K562 (cell line): ENCODE results near the gene SIAE. TPM values are rescaled to one million over a fixed set of nuclear protein-coding genes. Genes with fewer than 3 reads are reported as not detected.

Experiments used
- CEBPG ChIP-seq, 3 experiments: fragments of 200-800 bp in 1 of 3; sonication (Bioruptor generic) in 1 of 3; sonication (generic) in 1 of 3; formaldehyde crosslinking in 1 of 3; IDR thresholded peaks in 2 of 3; conservative IDR thresholded peaks in 1 of 3; 2 replicates each; pipeline versions ENCODE4 v1.6.1 to v1.8.0; 2016 to 2022; ENCODE audit warnings: missing compliant biosample characterization in 2 of 3, missing genetic modification characterization in 2 of 3, mild to moderate bottlenecking in 1 of 3, missing genetic modification reagents in 1 of 3
- ELF1 ChIP-seq: fragments of 200-800 bp; sonication (Bioruptor generic); IDR thresholded peaks from 2 replicates; pipeline ENCODE4 v1.6.1; 2016; ENCODE audit warnings: missing genetic modification characterization, missing compliant biosample characterization
- NEUROD1 ChIP-seq: fragments of 150-350 bp; IDR thresholded peaks from 2 replicates; pipeline ENCODE4 v1.6.1; 2014; ENCODE audit warnings: borderline replicate concordance, low read length, low read depth; ENCODE audit not compliant: partially characterized antibody
- RBM14 ChIP-seq: fragments of 200-400 bp; formaldehyde crosslinking; IDR thresholded peaks from 2 replicates; pipeline ENCODE4 v1.6.1; 2018; ENCODE audit warnings: low read depth, mild to moderate bottlenecking, low read length, moderate library complexity, borderline replicate concordance; ENCODE audit not compliant: insufficient read depth
- polyA plus RNA-seq, 8 experiments: library from polyadenylated mRNA; depleted of rRNA in 4 of 8; stranded (reverse) in 5 of 8; unstranded in 3 of 8; fragments of >200 nt; fragmentation: Nextera tagmentation in 2 of 8; fragmentation: Illumina TruSeq in 1 of 8; extraction: Ambion mirVana in 2 of 8; extraction: Trizol in 1 of 8; gene quantifications; 2 replicates each; pipeline versions ENCODE4 v1.2.1 to v1.2.3, GENCODE V29; 2011 to 2014; ENCODE audit warnings: inconsistent platforms in 1 of 8, missing spikeins in 1 of 8
- total RNA-seq, 7 experiments: library from RNA; depleted of rRNA in 6 of 7; stranded (reverse); fragments of >200 nt in 6 of 7; fragmentation: Illumina TruSeq in 2 of 7; extraction: Trizol in 2 of 7; gene quantifications; 2 replicates each; pipeline versions ENCODE4 v1.2.1 to v1.2.3, GENCODE V29; 2011 to 2021; ENCODE audit warnings: low replicate concordance in 1 of 7
- TF ChIP-seq, protein P1 (sequence below): fragments of 450-650 bp; conservative IDR thresholded peaks from 2 replicates; pipeline ENCODE4 v1.6.1; 2016; ENCODE audit warnings: missing genetic modification characterization, low read depth, mild to moderate bottlenecking, control low read depth, missing compliant biosample characterization
- TF ChIP-seq, protein P2 (sequence below): fragments of 450-650 bp; IDR thresholded peaks from 2 replicates; pipeline ENCODE4 v1.6.1; 2018; ENCODE audit not compliant: partially characterized antibody

The SIAE gene
- total and polyA plus RNA-seq, 9 of the 15 experiments (the other 6 are each of a cell fraction or from before 2014, with no cell fraction given) = 0.89 to 9.6 (median 3.7) TPM

GRCh38 chr11:124678416-124678815 lies 4.9 kb upstream of the SIAE start (continued):
- TF ChIP-seq CEBPG (CRISPR knock-in tag; IDR thresholded peaks at IDR 0.05) (no peak), CEBPG (tag; conservative IDR thresholded peaks at IDR 0.05 in 1 of 2, IDR thresholded peaks at IDR 0.05 in 1 of 2) (no peak), ELF1 (tag) (no peak), NEUROD1 (no peak), RBM14 (no peak)
- TF ChIP-seq, protein P1, sequence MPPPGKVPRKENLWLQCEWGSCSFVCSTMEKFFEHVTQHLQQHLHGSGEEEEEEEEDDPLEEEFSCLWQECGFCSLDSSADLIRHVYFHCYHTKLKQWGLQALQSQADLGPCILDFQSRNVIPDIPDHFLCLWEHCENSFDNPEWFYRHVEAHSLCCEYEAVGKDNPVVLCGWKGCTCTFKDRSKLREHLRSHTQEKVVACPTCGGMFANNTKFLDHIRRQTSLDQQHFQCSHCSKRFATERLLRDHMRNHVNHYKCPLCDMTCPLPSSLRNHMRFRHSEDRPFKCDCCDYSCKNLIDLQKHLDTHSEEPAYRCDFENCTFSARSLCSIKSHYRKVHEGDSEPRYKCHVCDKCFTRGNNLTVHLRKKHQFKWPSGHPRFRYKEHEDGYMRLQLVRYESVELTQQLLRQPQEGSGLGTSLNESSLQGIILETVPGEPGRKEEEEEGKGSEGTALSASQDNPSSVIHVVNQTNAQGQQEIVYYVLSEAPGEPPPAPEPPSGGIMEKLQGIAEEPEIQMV (tag) = no peak
- TF ChIP-seq, protein P2, sequence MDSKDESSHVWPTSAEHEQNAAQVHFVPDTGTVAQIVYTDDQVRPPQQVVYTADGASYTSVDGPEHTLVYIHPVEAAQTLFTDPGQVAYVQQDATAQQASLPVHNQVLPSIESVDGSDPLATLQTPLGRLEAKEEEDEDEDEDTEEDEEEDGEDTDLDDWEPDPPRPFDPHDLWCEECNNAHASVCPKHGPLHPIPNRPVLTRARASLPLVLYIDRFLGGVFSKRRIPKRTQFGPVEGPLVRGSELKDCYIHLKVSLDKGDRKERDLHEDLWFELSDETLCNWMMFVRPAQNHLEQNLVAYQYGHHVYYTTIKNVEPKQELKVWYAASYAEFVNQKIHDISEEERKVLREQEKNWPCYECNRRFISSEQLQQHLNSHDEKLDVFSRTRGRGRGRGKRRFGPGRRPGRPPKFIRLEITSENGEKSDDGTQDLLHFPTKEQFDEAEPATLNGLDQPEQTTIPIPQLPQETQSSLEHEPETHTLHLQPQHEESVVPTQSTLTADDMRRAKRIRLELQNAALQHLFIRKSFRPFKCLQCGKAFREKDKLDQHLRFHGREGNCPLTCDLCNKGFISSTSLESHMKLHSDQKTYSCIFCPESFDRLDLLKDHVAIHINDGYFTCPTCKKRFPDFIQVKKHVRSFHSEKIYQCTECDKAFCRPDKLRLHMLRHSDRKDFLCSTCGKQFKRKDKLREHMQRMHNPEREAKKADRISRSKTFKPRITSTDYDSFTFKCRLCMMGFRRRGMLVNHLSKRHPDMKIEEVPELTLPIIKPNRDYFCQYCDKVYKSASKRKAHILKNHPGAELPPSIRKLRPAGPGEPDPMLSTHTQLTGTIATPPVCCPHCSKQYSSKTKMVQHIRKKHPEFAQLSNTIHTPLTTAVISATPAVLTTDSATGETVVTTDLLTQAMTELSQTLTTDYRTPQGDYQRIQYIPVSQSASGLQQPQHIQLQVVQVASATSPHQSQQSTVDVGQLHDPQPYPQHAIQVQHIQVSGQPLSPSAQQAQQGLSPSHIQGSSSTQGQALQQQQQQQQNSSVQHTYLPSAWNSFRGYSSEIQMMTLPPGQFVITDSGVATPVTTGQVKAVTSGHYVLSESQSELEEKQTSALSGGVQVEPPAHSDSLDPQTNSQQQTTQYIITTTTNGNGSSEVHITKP = no peak
- TF ChIP-seq, all 486 proteins: peak for 0
